ENCODE data around the gene NIPA2.
"Not testable (repeated sequence)": the region's sequence is repeated elsewhere in the genome, so short reads cannot be mapped to it uniquely, and the experiment has no call there.

Gene NIPA2

GRCh38 chr15:22838292-22839042 lies at the start of gene NIPA2:
Gene NIPA2, plus strand, starts transcription at chr15:22838666. Its CDS starts 13,066 bp downstream, at chr15:22851732.
- peak; percentile 94 for DNase-seq

GRCh38 chr15:22794063-22794462 lies 44.4 kb upstream of the NIPA2 start:
- DNase-seq, result no peak

- DNase-seq, result no peak
Observed at GRCh38 chr15:22794621-22795167, 43.8 kb upstream of the NIPA2 start.

GRCh38 chr15:22795206-22796063 lies 43.0 kb upstream of the NIPA2 start:
- DNase-seq, result no peak

GRCh38 chr15:22796079-22796478 lies 42.4 kb upstream of the NIPA2 start:
- no peak for DNase-seq

GRCh38 chr15:22799902-22800301 lies 38.6 kb upstream of the NIPA2 start:
- no peak for DNase-seq

GRCh38 chr15:22803006-22803405 lies 35.5 kb upstream of the NIPA2 start:
- DNase-seq, result not testable (repeated sequence)

GRCh38 chr15:22806156-22806555 lies 32.3 kb upstream of the NIPA2 start:
- DNase-seq, result no peak

- DNase-seq, result no peak
Observed at GRCh38 chr15:22806664-22807063, 31.8 kb upstream of the NIPA2 start.

- DNase-seq, result not testable (repeated sequence)
Observed at GRCh38 chr15:22807831-22808230, 30.6 kb upstream of the NIPA2 start.

GRCh38 chr15:22808240-22808639 lies 30.2 kb upstream of the NIPA2 start:
- no peak for DNase-seq

- no peak for DNase-seq
Observed at GRCh38 chr15:22808761-22809280, 29.6 kb upstream of the NIPA2 start.

- no peak for DNase-seq
Observed at GRCh38 chr15:22810033-22810852, 28.2 kb upstream of the NIPA2 start.

- no peak for DNase-seq
Observed at GRCh38 chr15:22810853-22811338, 27.6 kb upstream of the NIPA2 start.

GRCh38 chr15:22811640-22812039 lies 26.8 kb upstream of the NIPA2 start:
- no peak for DNase-seq

- DNase-seq, result no peak
Observed at GRCh38 chr15:22813844-22814243, 24.6 kb upstream of the NIPA2 start.

GRCh38 chr15:22815766-22816165 lies 22.7 kb upstream of the NIPA2 start:
- DNase-seq, result no peak

GRCh38 chr15:22819651-22820050 lies 18.8 kb upstream of the NIPA2 start:
- no peak for DNase-seq

GRCh38 chr15:22823495-22824128 lies 14.9 kb upstream of the NIPA2 start:
- no peak for DNase-seq

- DNase-seq, result no peak
Observed at GRCh38 chr15:22827125-22827524, 11.3 kb upstream of the NIPA2 start.

- no peak for DNase-seq
Observed at GRCh38 chr15:22831473-22831872, 7.0 kb upstream of the NIPA2 start.
